ENCODE measurements around the gene OPN1LW. TPM values are rescaled to one million over a fixed set of nuclear protein-coding genes. Genes with fewer than 3 reads are reported as not detected.
A peak's percentile ranks its signal among the peaks of the same experiment; 100 is the strongest.
"Not testable (repeated sequence)": the region's sequence is repeated elsewhere in the genome, so short reads cannot be mapped to it uniquely, and the experiment has no call there.

The OPN1LW gene
- total and polyA plus RNA-seq, 4 donors: not detected

DNA sequence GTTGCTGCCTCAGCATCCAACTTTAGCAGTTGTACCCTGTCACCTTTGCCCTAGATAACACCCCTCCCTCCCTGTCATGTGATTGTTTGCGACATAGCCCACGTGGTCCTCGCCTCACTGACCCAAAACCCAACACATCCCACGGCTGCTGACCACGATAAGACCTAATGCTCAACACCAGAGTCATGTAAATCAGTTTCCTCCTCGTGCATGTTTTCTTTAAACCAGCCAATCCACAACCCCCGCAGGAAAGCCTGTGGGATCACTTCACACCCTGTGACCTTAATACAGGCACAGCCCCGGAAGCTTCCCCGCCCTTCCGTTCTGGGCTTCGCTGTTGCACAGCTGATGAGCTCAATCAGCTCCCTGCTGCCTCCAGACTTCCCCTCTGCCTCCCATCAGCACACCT lies 28.5 kb downstream of the OPN1LW start:
- WGBS, 2 donors: no CpG with 5 or more reads among the region's 11 CpGs
- not testable (repeated sequence) for H3K4me3 ChIP-seq; H3K27ac ChIP-seq (ENCODE audit: low read depth in 1 of 2, low read length in 1 of 2); H3K27me3 ChIP-seq (ENCODE audit: control insufficient read depth in 3 of 3, insufficient read depth in 3 of 3, low read length in 2 of 3); H3K9ac ChIP-seq (ENCODE audit: insufficient read depth in 1 of 2, low read length in 2 of 2); H3K36me3 ChIP-seq (ENCODE audit: control insufficient read depth in 4 of 4, insufficient read depth in 4 of 4, low read length in 4 of 4); H3K4me1 ChIP-seq (ENCODE audit: control insufficient read depth in 5 of 5, insufficient read depth in 5 of 5, low read length in 5 of 5); H3K9me3 ChIP-seq (ENCODE audit: control insufficient read depth in 4 of 4, insufficient read depth in 3 of 4, low read length in 3 of 4); DNase-seq
- peak; percentile 68 for ATAC-seq (ENCODE audit: insufficient read depth, low FRiP score)

GRCh38 chrX:154174356-154174755 lies 30.3 kb downstream of the OPN1LW start:
- not testable (repeated sequence) for H3K4me3 ChIP-seq; DNase-seq; H3K27ac ChIP-seq (ENCODE audit: low read depth in 1 of 2, low read length in 1 of 2); H3K9me3 ChIP-seq (ENCODE audit: control insufficient read depth in 4 of 4, insufficient read depth in 3 of 4, low read length in 3 of 4); H3K36me3 ChIP-seq (ENCODE audit: control insufficient read depth in 4 of 4, insufficient read depth in 4 of 4, low read length in 4 of 4); H3K4me1 ChIP-seq (ENCODE audit: control insufficient read depth in 5 of 5, insufficient read depth in 5 of 5, low read length in 5 of 5); ATAC-seq (ENCODE audit: insufficient read depth, low FRiP score); H3K27me3 ChIP-seq (ENCODE audit: control insufficient read depth in 3 of 3, insufficient read depth in 3 of 3, low read length in 2 of 3); H3K9ac ChIP-seq (ENCODE audit: insufficient read depth in 1 of 2, low read length in 2 of 2)
- no CpG with 5 or more reads among the region's 10 CpGs for WGBS, 2 donors

GRCh38 chrX:154182296-154182695 lies 38.3 kb downstream of the OPN1LW start, which contains the start of gene OPN1MW:
TSS of gene OPN1MW (plus strand) at chrX:154182596. CDS start at chrX:154182678, 82 bp downstream.
- not testable (repeated sequence) for ATAC-seq (ENCODE audit: insufficient read depth, low FRiP score); H3K9ac ChIP-seq (ENCODE audit: insufficient read depth in 1 of 2, low read length in 2 of 2); H3K4me1 ChIP-seq (ENCODE audit: control insufficient read depth in 5 of 5, insufficient read depth in 5 of 5, low read length in 5 of 5); H3K4me3 ChIP-seq; H3K36me3 ChIP-seq (ENCODE audit: control insufficient read depth in 4 of 4, insufficient read depth in 4 of 4, low read length in 4 of 4); H3K27ac ChIP-seq (ENCODE audit: low read depth in 1 of 2, low read length in 1 of 2); H3K27me3 ChIP-seq (ENCODE audit: control insufficient read depth in 3 of 3, insufficient read depth in 3 of 3, low read length in 2 of 3); DNase-seq; H3K9me3 ChIP-seq (ENCODE audit: control insufficient read depth in 4 of 4, insufficient read depth in 3 of 4, low read length in 3 of 4)
- WGBS, 2 donors: no CpG with 5 or more reads among the region's 14 CpGs

GRCh38 chrX:154183794-154184193 lies 39.8 kb downstream of the OPN1LW start:
- not testable (repeated sequence) for DNase-seq; H3K27ac ChIP-seq (ENCODE audit: low read depth in 1 of 2, low read length in 1 of 2); H3K4me3 ChIP-seq; H3K27me3 ChIP-seq (ENCODE audit: control insufficient read depth in 3 of 3, insufficient read depth in 3 of 3, low read length in 2 of 3); ATAC-seq (ENCODE audit: insufficient read depth, low FRiP score); H3K36me3 ChIP-seq (ENCODE audit: control insufficient read depth in 4 of 4, insufficient read depth in 4 of 4, low read length in 4 of 4); H3K4me1 ChIP-seq (ENCODE audit: control insufficient read depth in 5 of 5, insufficient read depth in 5 of 5, low read length in 5 of 5); H3K9ac ChIP-seq (ENCODE audit: insufficient read depth in 1 of 2, low read length in 2 of 2); H3K9me3 ChIP-seq (ENCODE audit: control insufficient read depth in 4 of 4, insufficient read depth in 3 of 4, low read length in 3 of 4)
- WGBS, 2 donors: no CpG with 5 or more reads among the region's 8 CpGs

DNA sequence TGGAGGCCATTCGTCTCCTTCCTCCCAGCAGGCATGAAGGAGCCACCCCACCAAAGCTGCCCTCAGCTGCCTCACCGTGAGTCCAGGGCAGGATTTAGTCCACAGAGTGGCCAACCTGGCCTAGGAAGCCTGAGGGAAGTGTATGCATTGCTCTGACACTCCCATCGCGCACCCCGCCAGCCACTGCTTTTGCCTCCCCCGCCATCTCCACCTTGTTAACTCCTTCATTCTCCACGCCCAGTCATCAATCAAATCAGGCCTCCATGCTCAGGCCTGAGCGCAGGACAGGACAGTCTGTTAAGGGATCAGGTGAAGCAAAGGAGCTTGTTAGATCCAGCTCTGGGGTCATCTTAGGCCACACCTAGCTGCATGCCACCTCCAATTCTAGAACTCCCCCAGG lies 48.8 kb downstream of the OPN1LW start:
- not testable (repeated sequence) for ATAC-seq (ENCODE audit: insufficient read depth, low FRiP score); H3K4me3 ChIP-seq; H3K36me3 ChIP-seq (ENCODE audit: control insufficient read depth in 4 of 4, insufficient read depth in 4 of 4, low read length in 4 of 4); H3K27me3 ChIP-seq (ENCODE audit: control insufficient read depth in 3 of 3, insufficient read depth in 3 of 3, low read length in 2 of 3); H3K4me1 ChIP-seq (ENCODE audit: control insufficient read depth in 5 of 5, insufficient read depth in 5 of 5, low read length in 5 of 5); H3K27ac ChIP-seq (ENCODE audit: low read depth in 1 of 2, low read length in 1 of 2); H3K9ac ChIP-seq (ENCODE audit: insufficient read depth in 1 of 2, low read length in 2 of 2); H3K9me3 ChIP-seq (ENCODE audit: control insufficient read depth in 4 of 4, insufficient read depth in 3 of 4, low read length in 3 of 4); DNase-seq
- no CpG with 5 or more reads among the region's 8 CpGs for WGBS, 2 donors

DNA sequence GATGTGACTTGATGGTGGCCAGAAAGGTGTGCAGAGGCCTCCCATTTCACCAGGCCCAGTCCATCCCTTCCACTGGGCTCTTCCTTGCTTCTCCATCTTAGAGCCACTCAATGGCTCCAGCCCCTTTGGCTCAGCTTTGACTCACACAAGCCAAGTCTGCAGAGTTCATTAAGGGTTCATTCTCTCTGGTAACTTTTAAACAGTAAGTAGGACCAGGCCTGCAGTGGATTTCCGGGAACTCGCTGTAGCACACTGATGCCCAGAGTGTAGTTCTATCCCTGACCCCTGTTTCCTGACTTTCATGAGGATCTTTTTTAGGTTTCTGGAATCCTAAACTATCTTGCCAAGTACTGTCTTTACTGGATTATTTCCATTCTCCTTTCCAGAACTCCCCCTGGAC lies 50.3 kb downstream of the OPN1LW start:
- H3K27me3 ChIP-seq (ENCODE audit: control insufficient read depth in 3 of 3, insufficient read depth in 3 of 3, low read length in 2 of 3); H3K36me3 ChIP-seq (ENCODE audit: control insufficient read depth in 4 of 4, insufficient read depth in 4 of 4, low read length in 4 of 4); H3K9ac ChIP-seq (ENCODE audit: insufficient read depth in 1 of 2, low read length in 2 of 2); DNase-seq; H3K9me3 ChIP-seq (ENCODE audit: control insufficient read depth in 4 of 4, insufficient read depth in 3 of 4, low read length in 3 of 4); H3K4me3 ChIP-seq; H3K4me1 ChIP-seq (ENCODE audit: control insufficient read depth in 5 of 5, insufficient read depth in 5 of 5, low read length in 5 of 5); H3K27ac ChIP-seq (ENCODE audit: low read depth in 1 of 2, low read length in 1 of 2); ATAC-seq (ENCODE audit: insufficient read depth, low FRiP score): not testable (repeated sequence)
- WGBS, 2 donors: no CpG with 5 or more reads among the region's 2 CpGs

DNA sequence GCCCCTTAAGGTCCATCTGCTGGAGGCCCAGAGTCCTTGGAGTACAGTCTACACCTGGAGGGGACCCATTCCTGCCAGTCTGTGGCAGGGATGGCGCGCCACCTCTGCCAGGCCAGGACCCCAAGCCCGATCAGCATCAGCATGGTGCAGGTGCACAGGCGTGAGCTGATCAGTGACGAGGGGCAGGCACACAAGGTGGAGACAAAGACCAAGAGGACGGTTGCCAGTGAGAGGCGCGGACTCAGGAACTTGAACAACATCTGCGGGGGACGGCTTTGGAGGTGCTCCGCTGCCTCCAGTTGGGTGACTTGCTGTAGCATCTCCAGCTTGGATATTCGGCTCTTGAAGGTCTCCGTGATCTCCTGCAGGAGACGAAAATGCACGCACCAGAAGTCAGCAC lies 52.4 kb downstream of the OPN1LW start:
- not testable (repeated sequence) for H3K9ac ChIP-seq (ENCODE audit: insufficient read depth in 1 of 2, low read length in 2 of 2); H3K36me3 ChIP-seq (ENCODE audit: control insufficient read depth in 4 of 4, insufficient read depth in 4 of 4, low read length in 4 of 4); ATAC-seq (ENCODE audit: insufficient read depth, low FRiP score); DNase-seq; H3K4me1 ChIP-seq (ENCODE audit: control insufficient read depth in 5 of 5, insufficient read depth in 5 of 5, low read length in 5 of 5); H3K27ac ChIP-seq (ENCODE audit: low read depth in 1 of 2, low read length in 1 of 2); H3K27me3 ChIP-seq (ENCODE audit: control insufficient read depth in 3 of 3, insufficient read depth in 3 of 3, low read length in 2 of 3); H3K9me3 ChIP-seq (ENCODE audit: control insufficient read depth in 4 of 4, insufficient read depth in 3 of 4, low read length in 3 of 4); H3K4me3 ChIP-seq
- WGBS, 2 donors: no CpG with 5 or more reads among the region's 15 CpGs

Data from lung (tissue), 10 donors.